Erythroblast (primary cell): ENCODE measurements around the gene ZNF749.

Experiments
- GATA1 ChIP-seq: IDR thresholded peaks from 2 replicates; pipeline ENCODE4 v1.6.1; 2011; ENCODE audit warnings: low read depth, mild to moderate bottlenecking, control low read depth, low read length, moderate library complexity
- POLR2A ChIP-seq: IDR thresholded peaks from 2 replicates; pipeline ENCODE4 v1.6.1; 2011; ENCODE audit warnings: mild to moderate bottlenecking, low read length

- TF ChIP-seq POLR2A = no peak
- no peak for TF ChIP-seq GATA1
Measured at GRCh38 chr19:57473646-57474045, 38.5 kb downstream of the ZNF749 start.
